GM21360 (cell line): Measurements from ENCODE around the gene SLC35G4.
"Not testable (repeated sequence)": the region's sequence is repeated elsewhere in the genome, so short reads cannot be mapped to it uniquely, and the experiment has no call there.

Experiments
- ATAC-seq: cut with Tn5 transposase; IDR thresholded peaks from one replicate; pipeline ENCODE4 v1.9.1; 2021; ENCODE audit warnings: mild to moderate bottlenecking, moderate library complexity; ENCODE audit not compliant: unreplicated experiment

SLC35G4 gene

DNA sequence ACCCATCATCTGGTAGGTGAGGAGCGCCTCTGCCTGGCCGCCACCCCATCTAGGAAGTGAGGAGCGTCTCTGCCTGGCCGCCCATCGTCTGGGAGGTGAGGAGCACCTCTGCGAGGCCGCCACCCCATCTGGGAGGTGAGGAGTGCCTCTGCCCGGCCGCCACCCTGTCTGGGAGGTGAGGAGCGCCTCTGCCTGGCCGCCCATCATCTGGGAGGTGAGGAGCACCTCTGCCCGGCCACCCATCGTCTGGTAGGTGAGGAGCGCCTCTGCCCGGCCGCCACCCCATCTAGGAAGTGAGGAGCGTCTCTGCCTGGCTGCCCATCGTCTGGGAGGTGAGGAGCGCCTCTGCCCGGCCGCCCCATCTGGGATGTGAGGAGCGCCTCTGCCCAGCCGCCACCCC is 4.2 kb downstream of the SLC35G4 start:
- ATAC-seq: not testable (repeated sequence)

DNA sequence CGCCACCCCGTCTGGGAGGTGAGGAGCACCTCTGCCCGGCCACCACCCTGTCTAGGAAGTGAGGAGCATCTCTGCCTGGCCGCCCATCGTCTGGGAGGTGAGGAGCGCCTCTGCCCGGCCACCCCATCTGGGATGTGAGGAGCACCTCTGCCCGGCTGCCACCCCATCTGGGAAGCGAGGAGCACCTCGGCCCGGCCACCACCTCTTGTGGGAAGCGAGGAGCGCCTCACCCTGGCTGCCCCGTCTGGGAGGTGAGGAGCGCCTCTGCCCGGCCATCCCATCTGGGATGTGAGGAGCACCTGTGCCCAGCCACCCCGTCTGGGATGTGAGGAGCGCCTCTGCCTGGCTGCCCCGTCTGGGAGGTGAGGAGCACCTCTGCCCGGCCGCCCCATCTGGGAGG is 4.6 kb downstream of the SLC35G4 start:
- not testable (repeated sequence) for ATAC-seq

DNA sequence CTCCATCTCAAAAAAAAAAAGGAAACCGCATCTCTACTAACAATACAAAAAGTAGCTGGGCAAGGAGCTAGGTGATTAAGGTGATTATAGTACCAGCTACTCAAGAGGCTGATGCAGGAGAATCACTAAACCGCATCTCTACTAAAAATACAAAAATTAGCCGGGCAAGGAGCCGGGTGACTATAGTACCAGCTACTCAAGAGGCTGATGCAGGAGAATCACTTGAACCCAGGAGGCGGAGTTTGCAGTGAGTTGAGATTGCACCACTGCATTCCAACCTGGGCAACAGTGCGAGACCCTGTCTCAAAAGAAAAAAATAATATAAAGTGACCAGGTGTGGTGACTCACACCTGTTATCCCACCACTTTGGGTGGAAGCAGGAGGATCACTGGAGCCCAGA is 5.6 kb downstream of the SLC35G4 start:
- ATAC-seq: not testable (repeated sequence)

DNA sequence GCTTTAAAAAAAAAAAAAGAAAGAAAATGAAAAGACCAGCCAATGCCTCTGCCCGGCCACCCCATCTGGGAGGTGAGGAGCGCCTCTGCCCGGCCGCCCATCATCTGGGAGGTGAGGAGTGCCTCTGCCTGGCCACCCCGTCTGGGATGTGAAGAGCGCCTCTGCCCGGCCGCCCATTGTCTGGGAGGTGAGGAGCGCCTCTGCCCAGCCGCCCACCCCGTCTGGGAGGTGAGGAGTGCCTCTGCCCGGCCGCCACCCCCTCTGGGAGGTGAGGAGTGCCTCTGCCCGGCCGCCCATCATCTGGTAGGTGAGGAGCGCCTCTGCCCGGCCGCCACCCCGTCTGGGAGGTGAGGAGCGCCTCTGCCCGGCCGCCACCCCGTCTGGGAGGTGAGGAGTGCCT is 37.9 kb downstream of the SLC35G4 start:
- not testable (repeated sequence) for ATAC-seq

DNA sequence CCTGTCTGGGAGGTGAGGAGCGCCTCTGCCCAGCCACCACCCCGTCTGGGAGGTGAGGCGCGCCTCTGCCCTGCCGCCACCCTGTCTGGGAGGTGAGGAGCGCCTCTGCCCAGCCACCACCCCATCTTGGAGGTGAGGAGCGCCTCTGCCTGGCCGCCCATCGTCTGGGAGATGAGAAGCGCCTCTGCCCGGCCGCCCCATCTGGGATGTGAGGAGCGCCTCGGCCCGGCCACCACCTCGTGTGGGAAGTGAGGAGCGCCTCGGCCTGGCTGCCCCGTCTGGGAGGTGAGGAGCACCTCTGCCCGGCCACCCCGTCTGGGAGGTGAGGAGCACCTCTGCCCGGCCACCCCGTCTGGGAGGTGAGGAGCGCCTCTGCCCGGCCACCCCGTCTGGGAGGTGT is 38.4 kb downstream of the SLC35G4 start:
- ATAC-seq: not testable (repeated sequence)

DNA sequence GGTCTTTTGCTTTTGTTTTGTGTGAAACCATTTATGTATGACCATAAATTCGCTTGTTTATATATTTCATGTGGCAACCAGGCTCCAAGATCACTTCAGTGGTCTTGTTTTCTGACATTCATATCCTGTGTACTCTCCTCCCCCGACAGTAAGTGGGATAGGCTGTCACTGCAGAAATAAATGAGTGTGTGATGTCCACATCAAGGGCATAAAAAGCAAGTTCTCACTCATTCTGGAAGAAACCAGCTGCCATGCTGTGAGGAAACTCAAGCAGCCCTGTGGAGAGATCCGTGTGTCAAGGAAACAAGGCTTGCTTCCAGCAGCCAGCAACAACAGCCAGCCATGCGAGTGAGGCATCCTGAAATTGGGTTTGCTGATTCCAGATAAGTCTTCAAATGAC is 40.4 kb downstream of the SLC35G4 start:
- no peak for ATAC-seq

DNA sequence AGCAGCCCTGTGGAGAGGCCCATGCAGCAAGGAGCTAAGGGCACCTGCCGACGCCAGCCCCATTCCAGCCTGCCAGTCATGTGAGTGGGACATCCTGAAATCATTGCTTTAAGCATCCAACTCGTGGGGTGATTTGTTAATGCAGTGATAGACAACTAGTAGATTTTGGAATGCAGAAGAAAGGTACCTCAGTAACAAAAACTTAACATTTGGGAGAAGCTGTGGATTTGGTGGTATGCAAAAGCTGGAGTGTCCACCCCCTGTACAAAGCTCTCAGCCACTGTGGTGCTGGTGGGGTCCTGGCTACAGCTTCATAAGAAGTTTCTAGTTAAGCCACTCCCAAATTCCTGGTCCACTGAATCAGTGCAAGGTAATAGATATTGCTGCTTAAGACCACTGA is 42.5 kb downstream of the SLC35G4 start:
- ATAC-seq: no peak

DNA sequence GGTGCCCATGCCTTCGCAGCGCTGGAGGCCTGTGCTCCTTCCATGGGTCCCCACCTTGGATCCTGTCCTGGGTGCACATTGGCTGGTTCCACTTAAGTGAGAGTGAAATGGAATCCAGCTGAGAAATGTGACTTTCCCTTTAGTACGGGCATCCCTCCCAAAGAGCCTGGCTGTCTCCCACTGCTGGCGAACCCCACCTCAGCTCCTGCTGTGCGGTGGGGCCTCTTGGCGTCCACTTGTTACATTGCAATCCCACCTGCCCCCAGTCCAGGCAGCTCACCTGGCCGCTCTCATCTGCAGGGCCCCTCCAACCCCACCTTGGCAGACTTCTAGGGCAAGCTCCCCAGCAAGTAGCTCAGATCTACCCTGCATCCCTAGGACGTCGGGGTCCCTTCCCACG is 44.1 kb downstream of the SLC35G4 start:
- ATAC-seq: no peak

DNA sequence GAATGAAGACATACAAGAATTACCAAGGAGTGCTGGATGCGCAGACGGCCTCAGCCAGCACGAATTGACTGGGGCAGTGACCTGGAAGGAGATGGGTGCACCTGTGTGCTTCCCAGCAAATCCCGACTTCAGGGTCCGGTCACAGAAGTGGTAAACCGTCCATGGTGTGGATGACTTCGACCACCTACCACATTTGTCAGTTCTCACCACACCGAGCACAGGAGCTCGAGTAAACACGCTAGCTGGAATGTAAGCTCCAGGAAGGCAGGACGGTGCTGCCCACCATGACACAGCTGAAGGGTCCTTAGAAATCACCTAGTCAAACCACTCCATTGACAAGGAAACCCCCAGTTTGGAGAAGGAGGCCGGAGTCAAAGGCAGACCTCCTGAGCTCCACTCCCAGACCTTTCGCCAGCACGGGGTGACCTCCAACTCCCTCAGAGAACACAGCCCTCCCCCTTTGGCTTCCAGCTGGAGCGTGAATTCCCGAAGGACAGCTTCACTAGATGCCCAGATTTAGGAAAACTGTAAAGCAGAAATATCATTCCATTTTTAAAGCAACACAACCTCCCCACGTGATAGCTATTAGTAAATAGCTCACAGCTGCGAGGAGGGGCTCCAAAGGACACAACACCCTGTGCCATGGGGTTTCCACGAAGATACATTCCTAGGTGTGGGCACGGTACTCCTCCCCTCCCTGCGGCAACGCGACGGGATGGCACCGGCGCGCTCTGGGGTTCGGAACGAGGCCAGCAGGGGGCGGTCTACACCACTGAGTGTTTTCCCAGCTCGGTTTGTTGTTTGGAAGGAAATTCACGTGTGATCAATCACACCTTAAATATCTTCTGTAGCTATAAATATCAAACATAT is 45.6 kb downstream of the SLC35G4 start:
- no peak for ATAC-seq

DNA sequence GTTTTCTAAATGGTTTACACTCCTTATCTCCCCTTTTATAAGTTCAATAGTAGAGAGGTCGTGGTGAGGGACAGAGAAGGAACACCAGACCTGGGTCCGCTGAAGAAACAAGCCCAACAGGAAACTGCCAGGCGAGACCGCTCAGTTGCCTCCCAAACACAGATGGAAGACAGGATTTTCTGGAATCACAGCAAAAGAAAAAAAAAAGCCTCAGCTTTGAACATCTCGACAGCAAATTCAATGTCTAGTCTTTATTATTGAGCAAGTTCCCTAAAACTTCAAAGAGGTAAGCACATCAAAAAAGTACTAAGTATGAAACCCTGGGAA is 46.2 kb downstream of the SLC35G4 start:
- no peak for ATAC-seq

DNA sequence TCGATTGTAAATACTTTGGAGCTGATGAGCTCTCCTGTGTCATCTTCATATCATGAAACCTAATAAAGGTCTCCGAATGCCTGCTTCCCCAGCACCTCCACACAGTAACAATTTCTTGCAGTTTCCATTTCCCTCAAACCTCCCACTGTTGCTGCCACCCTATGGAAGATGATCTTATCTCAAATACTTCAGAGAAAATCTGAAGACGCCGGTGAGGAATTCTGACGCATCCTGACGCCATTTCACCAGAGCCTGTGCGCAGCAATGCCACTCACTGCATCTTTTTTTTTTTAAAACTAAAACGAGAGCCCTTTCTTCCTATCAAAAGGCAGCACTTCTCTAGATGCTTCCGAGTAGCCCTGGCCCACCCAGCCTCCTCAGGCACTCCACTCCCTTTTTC is 47.8 kb downstream of the SLC35G4 start:
- no peak for ATAC-seq

DNA sequence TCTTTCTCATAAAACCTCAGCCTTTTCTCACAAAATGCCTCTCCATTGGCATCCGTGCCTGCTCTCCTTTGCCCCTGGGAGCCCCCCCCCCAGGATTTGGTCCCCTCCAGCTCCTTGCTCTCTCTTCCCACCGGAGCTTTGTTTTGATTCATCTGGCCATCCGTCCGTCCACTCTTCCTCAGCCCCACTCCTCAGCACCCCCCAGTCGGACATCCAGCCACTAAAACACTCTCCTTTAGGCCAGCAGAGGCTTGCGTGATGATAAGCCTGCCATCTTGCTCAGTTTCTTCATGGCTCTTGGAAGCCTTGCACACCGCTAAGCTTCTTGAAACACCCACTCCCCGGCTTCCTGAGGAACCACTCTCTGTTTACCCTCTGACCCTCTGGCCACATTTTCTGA is 48.2 kb downstream of the SLC35G4 start:
- ATAC-seq: no peak

DNA sequence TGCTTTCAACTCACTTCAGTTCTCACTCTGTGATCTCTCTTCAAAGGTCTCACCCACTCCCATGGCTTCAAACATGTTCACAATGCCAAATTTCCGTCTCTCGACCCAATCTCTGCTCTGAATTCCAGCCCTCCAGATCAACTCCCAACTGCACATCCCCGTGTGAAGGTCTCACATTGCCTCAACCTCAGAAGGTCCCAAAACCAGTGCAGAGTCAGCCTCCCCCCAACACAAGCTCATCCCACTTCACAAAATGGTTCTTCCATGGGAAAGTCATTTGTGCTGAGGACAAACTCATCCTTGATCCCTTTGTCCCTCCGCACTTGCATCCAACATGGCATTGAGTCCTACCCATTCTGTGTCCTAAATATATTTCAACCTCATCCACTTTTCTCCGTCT is 48.6 kb downstream of the SLC35G4 start:
- no peak for ATAC-seq

DNA sequence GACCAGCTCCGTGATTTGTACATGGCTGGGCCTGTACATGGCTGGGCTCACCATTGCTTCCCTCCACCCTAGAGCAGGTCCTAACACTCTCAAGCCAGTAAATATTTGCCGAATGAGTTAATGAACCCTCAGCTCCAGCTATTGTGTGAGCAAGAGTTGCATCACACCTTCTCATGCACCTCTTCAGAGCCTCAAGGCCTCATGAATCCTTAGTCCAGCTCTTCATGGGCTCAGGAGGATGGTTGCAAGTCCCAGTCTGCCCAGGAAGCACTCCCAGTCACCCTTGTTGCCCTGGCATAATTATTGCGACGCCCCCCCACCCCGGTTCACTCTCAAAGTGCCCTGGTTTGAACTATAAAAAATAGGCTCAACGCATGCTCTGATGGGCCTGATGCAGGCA is 49.6 kb downstream of the SLC35G4 start:
- no peak for ATAC-seq
